Stimulated activated CD4-positive, alpha-beta T cell treated with anti-CD3 and anti-CD28 coated beads, Interleukin-12 subunit alpha, Interleukin-12 subunit beta, amount 100 ng/mL, for 24 hours (primary cell): Measurements from ENCODE around the gene DENND6A.
"Not testable (repeated sequence)": the region's sequence is repeated elsewhere in the genome, so short reads cannot be mapped to it uniquely, and the experiment has no call there.

ENCODE experiments used
- DNase-seq, 2 experiments: peaks; one replicate each; pipeline ENCODE4 v3.0.0-alpha.2; 2020; ENCODE audit warnings: low read depth in 2 of 2

Gene DENND6A

DNA sequence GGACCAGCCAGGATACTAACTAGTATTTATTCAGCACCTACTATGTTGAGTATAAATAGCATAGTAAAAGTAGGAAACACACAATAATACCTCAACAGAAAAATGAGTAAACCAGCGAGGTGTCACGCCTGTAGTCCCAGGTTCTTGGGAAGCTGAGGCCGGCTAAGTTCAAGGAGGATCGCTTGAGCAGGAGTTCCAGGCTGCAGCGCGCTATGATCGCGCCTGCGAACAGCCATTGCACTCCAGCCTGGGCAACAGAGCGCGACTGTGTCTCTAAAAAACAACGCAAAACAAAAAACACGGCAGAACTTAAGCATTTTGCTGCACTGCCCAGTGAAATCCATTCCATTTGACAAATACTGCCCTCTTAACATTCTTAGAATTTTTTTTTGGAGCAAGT, 1.3 kb upstream of the DENND6A start:
- no peak for DNase-seq

DNA sequence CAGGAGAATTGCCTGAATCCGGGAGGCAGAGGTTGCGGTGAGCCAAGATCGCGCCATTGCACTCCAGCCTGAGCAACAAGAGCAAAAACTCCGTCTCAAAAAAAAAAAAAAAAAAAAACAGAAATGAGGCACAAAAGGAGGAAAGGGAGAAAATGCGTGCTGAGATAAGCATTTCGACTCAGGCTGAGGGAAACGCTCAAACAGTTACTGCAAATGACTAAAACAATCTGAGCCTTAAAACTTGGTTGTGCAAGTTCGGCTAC, 813 bp downstream of the DENND6A start:
- not testable (repeated sequence) for DNase-seq

DNA sequence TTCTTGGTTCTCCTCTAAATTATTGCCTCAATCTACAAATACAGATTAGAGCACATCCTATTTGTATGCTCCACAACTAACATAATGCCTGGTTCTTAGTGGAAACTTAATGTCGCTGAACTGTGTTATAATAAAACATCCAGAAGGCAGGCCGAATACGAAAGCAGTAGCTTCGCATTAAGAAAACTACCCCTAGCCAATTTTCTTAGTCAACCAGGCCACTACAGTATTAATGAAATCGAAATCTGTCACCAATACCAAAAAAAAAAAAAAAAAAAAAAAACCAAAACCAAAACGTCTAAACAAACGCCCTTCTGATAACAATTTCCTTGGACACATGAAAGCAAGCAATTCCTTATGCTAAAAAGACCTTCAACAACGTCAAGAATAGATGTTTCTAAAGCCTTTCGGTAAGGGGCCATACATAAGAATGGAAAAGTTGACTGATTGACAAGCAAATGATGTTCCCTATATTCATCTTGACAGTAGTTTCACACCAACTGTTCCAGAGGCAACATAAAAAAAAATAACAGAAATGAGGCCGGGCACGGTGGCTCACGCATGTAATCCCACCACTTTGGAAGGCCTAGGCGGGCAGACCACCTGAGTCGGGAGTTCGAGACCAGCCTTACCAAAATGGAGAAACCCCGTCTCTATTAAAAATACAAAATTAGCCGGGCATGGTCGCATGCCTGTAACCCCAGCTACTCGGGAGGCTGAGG, 1.3 kb downstream of the DENND6A start:
- peak in 1 of 2 experiments; percentile 6 for DNase-seq

DNA sequence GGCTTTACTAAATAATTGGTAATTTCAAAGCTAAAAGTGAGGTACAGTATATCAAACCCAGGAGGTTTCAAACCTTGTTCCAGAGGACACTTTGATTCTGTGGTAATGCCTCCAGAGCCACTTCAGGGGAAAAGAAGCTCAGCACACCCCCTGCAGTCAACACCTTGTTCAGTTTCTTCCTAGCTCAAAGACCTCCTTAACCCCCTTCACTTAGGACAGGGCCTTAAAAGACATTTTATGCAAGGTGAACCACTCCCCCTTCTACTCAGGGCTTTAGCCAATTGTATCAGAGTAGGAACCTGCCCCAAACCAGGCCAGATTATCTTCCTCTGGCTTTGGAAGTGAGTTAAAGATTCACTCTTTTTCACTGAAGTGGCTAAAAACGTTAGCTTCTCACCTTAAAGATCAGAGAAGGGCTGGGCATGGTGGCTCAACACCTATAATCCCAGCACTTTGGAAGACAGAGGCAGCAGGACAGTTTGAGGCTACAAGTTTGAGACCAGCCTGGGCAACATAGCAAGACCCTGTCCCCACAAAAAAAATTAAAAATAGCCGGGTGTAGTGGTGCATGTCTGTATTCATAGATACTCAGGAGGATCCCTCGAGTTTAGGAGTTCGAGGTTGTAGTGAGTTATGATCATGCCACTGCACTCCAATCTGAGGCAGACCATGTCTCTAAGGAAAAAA, 3.4 kb downstream of the DENND6A start:
- no peak for DNase-seq

DNA sequence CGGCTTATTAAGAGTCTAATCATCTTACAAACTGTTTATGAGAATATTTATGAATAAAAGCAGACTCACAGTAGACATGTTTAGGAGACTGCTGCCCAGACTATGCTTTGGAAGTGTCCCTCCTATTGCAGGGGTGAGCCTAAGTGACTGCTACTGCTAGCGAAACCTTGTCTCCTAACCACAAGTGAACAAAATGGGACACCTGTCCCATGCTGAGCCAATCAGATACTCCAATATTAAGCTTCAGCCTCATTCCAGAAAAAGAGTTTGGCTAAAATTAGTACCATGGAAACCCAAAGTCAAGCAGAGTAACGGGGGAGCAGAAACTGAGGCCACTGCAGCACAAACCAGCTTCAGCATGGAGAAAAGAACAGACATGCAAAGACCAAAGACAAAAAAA, 4.6 kb downstream of the DENND6A start:
- no peak for DNase-seq

DNA sequence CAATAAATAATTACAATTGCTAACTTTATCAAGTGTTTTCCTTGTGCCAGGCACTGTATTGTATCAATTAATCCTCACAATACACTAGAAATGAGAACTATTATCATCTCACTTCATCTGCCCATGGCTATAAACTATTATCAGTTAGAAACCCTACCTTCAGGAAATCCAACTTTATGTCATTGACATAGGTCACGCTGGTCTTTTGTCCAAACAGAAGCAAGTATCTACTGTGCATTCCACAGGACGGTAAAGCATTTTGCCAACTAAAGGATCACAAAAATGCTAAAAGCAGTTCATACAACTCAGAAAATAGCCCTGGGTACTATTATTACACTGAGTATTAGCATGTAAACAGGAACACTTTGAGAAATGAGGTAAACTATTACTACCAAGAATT, 9.6 kb downstream of the DENND6A start:
- no peak for DNase-seq

DNA sequence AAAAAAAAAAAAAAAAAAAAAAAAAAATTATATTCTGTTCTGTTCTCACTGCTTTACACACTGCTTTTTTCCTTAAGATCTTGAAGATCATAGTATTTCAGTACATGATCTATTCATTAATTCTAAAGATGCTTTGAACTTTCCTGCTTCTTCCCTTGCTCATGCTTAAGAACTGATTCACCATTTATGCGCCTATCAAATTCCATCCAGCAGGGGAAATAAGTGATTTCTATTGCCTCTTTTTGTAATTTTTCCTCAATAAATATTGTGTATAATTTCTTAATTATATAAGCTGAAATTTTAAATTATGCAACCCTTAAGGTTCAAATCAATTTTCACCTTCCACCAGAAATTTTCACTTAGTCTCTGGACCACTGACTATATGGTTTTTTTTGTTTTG, 10.6 kb downstream of the DENND6A start:
- DNase-seq: no peak

DNA sequence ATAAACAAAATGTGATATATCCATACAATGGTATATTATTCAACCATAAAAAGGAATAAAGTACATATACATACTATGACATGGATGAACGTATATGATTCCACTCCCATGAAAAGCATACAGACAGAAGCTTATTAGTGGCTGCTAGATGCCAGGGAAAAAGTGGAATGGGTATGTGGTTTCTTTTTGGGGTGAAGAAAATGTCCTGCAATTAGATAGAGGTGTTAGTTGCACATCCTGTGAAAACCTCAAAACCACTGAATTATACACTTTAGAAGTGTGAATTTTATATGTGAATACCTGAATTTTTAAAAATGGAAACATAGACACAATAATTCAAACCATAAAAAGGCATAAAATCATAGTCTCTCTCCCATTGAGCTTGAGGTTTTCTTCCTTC, 11.2 kb downstream of the DENND6A start:
- DNase-seq: no peak

DNA sequence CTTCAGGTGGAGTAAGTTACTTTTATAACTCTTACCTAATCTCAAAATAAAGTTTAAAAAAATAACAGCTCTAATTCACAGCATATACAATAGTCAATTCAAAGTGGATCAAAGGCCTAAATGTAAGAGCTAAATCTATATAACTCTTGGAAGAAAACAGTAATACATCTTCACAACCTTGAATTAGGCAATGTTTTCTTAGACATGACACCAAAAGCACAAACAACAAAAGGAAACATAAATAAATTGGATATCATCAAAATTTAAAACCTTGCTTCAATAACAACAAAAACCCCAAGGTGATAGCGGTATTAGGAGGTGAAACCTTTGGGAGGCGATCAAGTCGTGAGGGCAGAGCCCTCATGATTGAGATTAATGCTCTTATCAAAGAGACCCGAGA, 12.8 kb downstream of the DENND6A start:
- no peak for DNase-seq

DNA sequence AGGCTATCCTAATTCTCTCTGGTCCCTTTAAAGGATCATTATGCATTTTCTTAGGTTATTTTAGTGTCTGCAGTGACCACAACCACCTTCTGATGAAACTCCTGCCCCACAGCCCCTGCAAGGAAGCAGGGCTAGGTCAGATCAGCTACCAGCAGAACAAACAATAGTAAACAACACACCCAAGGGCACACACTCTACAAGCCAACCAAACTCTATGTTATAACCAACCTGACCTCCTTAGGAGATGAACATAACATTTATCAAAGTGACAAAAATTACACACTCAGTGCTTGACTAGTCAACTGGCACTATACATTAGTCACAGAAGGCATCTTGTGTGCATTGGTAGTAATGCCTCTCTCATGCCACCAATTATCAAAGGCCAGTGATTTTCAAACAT, 17.3 kb downstream of the DENND6A start:
- no peak for DNase-seq

DNA sequence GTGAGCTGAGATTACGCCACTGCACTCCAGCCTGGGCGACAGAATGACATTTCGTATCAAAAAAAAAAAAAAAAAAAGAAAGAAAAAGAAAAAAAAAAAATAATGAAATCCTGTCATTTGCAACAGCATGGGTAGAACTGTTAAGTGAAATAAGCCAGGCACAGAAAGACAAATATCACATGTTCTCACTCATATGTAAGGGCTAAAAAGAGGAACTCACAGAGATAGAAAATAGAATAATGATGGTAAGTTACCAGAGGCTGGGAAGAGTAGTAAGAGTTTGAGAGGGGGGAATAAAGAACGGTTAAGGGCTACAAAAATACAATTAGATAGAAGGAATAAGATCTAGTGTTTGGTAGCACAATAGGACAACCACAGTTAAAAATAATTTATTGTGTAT, 19.7 kb downstream of the DENND6A start:
- DNase-seq: no peak

DNA sequence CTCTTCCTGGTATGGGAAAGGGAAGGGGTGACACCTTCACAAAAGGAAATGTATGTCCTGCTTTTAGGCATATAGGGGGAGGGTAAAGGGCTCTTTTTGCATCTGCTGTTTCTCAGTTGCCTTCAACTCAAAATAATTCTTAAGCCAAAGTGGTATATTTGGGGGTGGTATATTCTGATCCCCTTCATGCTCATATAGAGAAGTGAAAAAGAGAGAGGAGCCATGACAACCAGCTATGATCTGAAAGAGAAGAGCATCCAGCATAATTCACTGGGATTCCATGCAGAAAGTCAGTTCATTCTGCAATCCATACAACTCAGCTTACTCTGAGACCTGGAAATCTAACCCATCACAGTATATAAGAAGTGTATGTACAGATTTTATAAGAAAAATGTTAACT, 22.3 kb downstream of the DENND6A start:
- no peak for DNase-seq

DNA sequence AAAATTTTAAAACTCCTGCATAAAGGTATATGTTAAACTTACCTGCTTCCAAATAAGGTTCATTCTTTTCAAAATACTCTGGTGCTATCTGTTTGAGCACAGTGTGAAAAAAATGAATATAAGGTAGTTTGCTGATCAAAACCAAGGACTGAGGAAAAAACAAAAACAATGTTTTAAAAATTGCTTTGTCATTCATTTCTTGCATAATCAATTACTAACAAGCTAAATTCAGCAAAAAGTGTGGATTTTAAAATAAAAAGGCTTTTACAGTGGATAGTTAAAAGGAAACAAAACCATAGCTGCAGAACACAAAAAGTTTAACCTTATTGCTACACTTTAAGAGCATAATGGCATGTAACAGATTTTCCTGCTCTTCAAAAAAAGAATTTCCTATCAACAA, 31.5 kb downstream of the DENND6A start:
- no peak for DNase-seq

DNA sequence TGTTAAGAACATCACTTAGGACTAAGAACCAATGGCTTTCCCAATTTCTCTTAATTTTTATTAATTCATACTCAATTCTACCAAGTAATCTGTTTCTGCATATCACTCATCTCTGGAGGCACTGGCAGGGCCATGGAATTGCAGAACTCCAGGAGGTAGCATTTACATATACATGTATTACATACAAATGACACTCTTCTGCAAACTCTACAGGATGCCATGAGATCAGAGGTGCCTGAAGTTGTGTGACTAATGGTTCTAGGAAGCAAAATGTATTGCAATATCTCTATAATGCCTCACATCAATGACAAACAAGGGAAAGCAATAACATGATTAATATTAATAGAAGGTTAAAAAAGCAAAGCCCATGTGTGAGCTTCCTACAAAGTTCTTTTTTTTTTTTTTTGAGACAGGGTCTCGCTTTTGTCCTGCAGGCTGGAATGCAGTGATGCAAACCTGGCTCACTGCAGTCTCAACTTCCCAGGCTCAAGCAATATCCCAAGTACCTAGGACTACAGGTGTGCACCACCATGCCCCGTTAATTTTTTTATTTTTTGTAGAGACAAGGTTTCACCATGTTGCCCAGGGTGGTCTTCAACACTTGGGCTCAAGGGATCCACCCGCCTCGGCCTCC, 33.0 kb downstream of the DENND6A start:
- DNase-seq: no peak

DNA sequence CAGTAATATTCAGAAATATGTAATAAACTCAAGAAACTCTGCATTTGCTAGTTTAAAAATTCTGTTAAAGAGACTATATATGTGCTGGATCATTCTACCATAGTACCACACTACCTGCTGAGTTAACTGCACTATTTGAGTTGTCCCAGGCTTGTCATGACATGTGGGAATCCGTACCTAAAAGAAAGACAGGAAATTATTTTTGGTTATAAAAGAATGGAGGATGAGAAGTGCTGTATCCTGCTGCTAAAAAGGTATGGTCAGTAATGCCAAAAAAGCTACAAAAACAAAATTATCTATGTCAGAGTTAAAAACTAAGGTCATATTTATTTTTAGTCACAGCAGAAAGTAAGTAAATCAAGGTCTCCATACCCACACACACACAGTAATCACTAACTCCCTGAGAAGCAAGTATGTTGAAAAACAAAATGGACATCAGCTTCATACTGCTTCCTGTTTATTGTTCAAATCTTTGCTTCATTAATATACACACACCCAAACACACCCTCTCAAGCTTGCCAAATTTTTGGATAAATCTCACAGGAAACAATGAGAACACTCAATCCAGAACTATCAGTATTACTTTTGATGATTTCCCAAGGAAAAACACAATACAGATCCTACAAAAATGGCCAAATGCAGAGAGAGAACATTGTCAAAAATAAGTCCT, 33.7 kb downstream of the DENND6A start:
- DNase-seq: no peak

DNA sequence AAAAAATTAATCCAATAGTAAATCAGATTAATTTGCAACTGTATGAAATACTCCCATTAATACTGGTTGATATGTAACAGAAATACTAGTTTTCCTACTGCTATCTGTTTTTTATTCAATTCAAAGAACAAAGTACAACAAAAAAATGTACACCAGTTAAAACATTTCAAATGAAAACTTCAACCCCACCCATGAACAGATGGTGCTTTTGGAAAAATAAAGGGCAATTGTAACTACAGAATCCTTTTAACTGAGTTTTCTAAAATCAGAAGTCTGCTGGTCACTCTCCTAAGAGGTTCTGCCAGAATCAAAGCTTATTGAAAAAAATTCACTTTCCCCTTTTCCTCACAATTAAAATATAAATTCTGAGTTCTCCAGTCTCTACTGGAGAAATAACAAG, 34.3 kb downstream of the DENND6A start:
- no peak for DNase-seq

DNA sequence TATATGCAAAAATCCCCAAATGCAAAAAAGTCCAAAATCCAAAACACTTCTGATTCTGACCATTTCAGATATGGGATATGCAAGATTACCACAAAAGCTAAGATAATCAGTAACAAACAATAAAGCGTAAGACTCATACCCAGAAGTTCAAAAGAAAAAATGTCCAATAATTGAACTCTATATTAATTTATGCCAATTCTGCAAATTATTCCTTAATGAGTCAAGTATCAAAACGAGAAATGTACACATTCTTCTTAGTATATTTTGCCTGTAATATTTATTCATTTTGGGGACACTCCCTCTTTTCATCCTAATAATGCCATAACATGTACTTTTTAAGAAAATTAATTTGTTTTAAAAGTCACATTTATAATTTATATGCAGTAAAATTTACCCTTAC, 37.1 kb downstream of the DENND6A start:
- DNase-seq: no peak

DNA sequence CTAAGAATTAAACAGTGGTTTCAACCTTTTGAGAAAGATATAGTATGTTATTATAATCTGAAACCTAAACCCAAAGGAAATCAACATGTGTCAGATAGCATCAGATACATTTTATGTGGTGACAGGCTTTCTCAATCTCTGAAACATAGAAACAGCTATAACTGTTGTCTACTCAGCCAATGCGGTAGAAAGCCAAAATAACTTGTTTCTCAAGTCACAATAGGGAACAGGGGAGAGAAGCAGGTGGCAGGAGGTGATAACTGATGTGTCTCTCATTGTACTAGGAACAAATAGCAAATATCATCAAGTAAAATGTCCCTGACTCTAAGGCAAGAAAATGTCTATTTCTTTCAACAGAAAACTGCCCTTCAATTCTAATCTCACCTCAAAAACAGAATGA, 38.6 kb downstream of the DENND6A start:
- DNase-seq: no peak

DNA sequence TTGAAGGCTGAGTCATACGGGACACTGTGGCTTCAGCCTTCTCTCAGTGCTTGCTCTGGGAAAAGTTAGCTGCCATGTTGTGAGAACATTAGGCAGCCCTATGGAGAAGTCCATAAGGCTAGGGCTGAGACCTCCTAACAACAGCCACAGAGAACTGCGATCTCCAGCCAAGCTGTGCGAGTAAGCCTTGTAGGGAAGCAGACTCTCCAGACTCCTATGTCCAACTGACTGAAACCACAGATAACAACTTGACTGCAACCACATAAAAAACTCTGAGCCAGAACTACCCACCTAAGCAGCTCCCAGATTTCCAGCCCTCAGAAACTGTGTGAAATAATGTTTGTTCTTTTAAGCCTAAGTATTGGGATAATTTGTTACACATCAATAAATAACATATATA, 40.7 kb downstream of the DENND6A start:
- no peak for DNase-seq

DNA sequence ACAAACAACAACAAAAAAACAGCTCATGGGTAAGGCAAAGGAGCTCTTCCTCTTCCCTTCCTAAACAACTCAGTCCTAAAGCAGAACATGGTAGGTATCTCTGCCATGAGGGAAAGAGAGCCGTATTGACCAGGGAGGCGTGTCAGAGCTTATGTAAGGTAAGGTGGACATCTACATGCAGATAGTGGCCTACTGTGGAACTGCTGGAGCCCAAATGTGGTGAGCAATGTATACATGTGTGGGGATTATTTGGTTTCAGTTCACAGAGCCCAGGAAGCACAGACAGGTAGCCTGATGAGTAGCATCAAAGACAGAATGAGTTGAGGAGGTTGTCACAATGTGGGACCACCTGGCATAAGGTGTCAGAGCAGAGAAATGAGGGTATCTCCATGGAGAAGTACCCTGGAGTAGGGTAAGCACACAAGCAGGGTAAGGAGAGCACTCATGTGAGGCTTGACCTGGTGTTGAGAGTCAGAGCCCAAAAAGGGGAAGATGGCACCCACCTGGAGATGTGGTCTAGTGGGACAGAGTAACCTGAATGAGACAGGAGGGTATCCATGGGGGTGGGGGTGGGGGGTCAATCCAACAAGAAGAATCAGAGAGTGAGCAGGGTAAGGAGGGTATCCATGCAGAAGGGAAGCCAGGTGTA, 45.5 kb downstream of the DENND6A start:
- no peak for DNase-seq

DNA sequence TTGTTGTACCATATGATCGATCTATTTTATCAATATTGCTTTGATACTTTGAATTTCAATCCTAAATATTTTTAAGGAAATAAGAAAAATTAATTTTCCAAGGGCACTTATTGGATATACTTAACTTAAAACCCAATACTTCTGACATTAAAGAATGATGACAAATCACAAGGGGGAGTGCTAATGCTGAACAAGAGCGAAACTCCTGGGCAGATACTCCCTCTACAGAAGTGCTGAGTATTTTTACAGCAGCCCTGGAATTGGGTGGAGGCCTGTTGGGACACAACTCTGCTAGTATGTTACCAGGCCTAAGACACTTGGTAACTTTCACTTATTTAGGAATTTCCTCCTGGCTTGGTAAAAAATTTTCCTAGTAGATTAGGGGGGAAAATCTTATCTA, 46.2 kb downstream of the DENND6A start:
- DNase-seq: no peak

DNA sequence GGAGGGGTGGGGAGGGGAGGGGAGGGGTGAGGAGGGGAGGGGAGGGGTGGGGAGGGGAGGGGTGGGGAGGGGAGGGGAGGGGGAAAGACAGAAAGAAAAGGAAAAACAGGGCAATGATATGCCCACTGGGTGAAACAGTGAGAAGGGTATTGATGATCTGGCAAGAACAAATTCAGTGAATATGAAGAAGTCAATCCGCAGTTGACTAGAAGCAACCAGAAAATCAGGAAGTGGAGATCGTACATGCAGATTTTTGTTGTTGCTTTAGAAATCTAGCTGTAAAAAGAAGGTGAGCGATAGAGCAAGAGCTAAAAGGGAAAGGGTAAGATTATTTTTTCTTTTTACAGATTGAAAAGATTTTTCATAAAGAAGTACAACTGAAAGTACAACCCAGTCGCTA, 48.1 kb downstream of the DENND6A start:
- DNase-seq: no peak

DNA sequence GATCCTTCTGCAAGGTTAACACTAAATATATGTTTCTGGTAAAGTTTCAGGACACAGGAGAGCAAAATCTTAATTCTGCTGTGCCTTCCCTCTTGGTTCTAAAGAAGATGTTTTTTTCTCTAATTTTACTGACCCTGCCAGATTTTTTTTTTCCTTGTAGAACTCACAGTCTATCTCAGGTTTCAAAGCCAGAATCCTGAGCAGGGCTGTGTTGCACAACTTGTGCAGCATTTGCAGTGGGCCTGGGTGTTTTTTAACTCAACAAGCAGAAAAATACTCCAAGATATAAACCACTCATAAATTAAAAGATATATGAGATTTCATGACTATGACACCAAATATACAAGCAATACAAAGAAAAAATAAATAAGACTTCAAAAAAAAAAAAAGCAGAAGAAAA, 55.5 kb downstream of the DENND6A start:
- no peak for DNase-seq
